Left renal cortex interstitium (tissue), 4 donors: Measurements from ENCODE around the gene FCN3. TPM values are rescaled to one million over a fixed set of nuclear protein-coding genes. Genes with fewer than 3 reads are reported as not detected.
"Not testable (repeated sequence)": the region's sequence is repeated elsewhere in the genome, so short reads cannot be mapped to it uniquely, and the experiment has no call there.

Experiments
- DNase-seq, 4 donors: peaks; one replicate each; pipeline ENCODE4 v3.0.0-alpha.2; 2013; ENCODE audit warnings: low read depth in 4 of 4, low spot score in 2 of 4, missing footprints in 1 of 4
- polyA plus RNA-seq, 4 donors: library from polyadenylated mRNA; unstranded; fragments of 120-200 nt; gene quantifications; one replicate each; pipeline ENCODE4 v1.2.1, GENCODE V29; 2013; ENCODE audit not compliant: insufficient read length in 4 of 4

FCN3 gene
- polyA plus RNA-seq, 4 donors = 1.4 to 3.1 (median 2.4) TPM

DNA sequence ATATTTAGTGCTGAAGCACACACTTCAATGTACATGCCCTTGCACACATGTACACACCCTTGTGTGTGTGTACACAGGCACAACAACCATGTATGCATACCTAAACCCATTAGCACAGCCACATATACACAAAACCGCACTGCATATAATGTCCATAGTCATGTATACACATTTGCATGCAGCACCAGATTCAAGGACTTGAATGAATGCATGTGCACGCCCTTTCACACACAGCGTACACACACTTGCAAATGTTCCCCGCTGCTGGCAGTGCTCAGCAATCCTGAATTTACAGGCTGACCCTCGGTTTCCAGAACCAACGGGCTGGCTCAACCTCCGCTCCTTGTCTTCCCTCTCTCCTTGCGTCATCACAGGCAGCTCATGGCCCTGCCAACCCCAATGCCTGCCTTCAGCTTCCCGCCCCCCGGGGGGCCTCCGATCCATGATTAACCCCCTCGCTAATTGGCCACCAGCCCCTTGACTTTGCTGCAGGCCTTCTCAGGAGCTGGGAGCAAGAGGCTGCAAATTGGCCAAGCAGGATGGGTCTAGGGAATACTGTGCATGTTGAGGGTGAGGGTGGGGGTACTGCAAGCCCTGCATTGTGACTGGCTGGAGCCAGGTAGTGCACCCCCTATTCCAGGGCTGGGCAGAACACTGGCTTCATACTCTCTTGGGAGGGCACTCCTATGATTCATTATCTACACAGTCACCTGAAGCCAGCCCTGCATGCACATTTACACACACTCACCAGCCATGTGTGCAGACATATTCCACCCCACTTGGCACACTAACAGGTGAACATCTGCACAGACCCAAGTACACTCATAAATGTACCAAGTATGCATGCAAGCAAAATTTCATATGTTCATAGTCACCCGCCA is 25.7 kb upstream of the FCN3 start:
- DNase-seq = no peak

DNA sequence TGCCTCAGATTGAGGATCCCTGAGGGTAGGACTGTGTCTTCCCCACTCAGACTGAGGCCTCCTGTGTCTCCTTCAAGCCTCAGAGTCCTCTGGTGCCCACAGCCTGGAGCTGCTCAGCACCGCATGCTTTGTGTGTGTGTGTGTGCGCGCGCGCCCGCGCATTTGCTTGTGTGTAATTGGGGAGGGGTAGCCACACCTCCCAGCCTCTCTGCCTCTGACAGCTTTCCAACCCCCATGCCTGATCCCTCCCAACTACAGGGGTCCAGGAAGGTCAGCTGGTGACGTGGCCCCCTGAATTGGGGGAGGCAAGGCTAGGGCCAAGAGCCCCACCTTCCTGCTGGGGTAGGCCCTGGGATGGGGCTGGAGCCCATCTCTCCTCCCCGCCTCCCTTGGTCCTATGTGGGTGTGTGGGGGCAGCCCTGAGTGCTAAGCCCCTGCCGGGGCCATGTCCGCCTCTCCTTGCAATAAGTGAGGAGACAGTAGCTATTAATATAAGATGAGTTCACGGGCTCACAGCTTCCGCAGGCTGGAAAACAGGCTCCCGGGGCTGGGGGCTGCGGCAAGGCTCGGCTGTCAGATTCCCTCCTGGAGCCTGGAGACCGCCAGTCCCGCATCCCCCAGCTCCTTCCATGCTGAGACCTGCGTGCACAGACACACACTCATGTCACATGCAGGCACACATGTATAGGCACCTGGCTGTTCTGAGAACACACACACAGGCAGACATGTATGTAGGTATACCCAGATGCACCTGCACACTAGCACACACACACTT is 24.8 kb upstream of the FCN3 start:
- no peak for DNase-seq

DNA sequence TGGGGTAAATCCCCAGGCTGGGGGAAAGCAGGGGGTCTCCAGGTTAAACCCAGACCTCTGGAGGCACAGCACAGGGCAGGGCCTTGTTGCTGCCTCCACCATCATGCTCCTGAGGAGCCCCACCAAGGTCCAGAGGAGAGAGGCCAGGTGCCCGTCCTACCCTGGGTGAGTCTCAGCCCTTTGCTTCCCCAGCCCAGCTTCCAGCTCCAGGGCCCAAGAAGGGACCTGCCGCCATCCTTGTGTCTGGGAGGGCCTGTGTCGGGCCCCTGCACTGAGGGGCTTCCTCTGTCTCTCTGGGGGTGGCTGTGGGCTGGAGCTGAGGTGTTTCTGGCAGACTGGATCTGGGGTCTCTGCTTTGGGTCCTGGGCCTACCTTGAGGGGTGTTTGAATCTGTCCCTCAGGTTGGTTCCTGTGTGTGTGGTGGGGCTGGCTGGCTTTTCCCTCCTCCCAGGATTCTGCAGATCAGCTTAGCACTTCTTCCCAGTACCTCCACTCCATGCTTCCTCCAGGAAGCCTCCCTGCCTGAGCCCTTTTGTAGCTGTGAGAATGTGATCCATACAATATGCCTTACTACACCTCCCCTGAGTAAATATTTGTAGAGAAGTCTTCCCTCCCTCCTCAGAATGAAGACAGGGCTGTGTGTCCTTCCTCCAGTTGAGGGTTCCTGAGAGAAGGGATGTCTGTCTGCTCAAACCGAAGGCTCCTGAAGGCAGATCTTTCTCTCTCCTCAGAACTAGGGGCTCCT is 24.0 kb upstream of the FCN3 start:
- DNase-seq = no peak

DNA sequence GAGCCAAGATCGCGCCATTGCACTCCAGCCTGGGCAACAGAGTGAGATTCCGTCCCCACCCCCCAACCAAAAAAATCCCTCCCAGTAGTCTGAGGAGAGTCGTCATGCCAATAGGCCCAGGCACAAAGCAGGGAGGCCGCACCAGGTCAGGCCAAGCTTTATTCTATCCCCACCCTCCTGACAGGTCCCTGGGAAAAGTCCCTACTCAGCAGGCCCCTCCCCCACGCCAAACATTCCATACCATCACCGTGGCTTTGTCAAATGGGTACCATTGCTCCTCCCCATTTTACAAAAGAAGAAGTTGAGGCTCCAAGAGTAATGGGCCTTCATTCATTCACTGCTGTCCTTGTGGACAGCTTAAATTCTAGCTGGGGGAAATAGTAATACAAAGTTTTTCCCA is 23.1 kb upstream of the FCN3 start:
- DNase-seq = no peak

DNA sequence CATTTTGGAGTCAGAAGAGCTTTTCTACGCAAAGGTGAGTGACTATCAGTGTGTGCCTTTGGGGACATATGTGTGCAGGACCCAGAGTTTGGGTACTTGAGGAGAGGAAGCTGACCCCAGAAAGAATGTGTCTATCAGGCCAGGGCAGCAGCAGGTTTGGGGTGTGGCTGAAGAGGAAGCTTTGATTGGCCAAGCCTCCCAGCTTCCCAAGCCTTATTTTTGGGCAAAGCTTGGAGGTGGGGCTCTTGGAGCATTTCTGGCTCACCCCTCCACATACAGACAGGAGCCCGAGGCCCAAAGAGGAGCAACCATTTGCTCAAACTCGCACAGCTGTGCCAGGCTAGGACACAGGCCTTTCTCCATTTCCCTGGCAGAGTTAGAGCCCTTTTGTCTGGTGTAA is 22.5 kb upstream of the FCN3 start:
- no peak for DNase-seq

DNA sequence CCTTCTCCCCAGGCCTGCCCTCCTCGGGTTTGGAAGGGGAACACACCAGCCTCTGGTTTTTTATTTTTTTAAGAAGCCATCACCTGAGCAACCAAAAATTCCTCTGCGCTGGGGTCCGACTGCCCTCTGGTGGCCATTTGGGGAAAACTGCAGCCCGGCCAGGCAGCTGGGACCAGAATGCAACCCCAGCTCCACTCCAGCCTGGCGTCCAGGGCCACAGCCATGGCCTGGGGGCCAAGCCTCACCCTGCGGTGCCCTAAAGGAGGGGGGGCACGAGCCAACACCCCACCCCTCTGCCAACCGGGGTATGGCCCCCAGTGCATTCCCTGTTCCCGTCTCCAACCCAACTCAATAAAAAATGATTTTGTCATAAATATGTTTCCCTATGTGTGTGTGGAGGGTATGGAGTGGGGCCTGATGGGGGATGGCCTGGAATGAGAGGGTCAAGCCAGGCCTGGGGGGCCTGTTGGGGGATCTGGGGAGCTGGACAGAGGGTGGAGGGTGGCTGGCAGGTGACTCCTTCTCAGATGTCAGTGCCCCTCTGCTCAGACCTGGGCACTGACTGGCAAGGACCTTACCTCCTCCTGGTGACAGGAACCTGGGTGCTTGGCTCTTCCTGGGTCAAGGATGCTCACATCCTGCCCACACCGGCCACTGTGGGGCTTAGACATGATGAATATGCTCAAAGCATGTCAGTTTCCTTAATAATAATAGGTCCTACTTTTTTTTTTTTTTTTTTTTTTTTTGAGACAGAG is 21.0 kb upstream of the FCN3 start:
- DNase-seq = no peak

DNA sequence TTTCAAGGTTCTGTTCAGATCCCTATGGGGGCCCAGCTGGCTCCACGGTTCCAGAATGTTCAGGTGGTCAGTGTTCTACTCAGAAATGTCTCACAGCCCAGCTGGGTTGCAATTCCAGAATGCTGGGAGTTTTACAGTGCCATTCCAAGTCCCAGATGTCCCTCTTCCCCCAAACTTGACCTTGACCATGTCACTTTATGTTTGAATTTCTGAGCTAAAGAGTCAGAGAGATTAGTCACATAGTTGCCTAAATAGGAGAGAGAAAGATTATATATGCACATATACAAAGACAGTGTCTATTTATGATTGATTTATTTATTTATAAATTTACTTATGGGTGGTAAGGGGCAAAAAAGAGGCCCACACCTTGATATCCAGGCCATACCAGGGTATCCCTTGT is 20.3 kb upstream of the FCN3 start:
- DNase-seq = no peak

DNA sequence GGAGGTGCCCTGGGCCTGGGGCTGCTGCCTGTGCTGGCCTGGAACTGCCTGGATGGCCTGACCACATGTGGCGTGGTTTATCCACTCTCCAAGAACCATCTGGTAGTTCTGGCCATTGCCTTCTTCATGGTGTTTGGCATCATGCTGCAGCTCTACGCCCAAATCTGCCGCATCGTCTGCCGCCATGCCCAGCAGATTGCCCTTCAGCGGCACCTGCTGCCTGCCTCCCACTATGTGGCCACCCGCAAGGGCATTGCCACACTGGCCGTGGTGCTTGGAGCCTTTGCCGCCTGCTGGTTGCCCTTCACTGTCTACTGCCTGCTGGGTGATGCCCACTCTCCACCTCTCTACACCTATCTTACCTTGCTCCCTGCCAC is 19.6 kb upstream of the FCN3 start:
- DNase-seq = no peak

DNA sequence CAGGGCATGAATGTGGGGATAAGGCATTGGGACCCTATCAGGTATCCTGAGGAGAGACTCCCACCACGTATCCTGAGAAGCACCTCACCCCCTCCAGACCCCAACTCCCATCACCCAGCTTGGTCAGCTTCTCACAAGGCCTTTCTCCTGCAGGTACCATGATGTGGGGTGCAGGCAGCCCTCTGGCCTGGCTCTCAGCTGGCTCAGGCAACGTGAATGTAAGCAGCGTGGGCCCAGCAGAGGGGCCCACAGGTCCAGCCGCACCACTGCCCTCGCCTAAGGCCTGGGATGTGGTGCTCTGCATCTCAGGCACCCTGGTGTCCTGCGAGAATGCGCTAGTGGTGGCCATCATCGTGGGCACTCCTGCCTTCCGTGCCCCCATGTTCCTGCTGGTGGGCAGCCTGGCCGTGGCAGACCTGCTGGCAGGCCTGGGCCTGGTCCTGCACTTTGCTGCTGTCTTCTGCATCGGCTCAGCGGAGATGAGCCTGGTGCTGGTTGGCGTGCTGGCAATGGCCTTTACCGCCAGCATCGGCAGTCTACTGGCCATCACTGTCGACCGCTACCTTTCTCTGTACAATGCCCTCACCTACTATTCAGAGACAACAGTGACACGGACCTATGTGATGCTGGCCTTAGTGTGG is 19.1 kb upstream of the FCN3 start:
- DNase-seq = no peak

DNA sequence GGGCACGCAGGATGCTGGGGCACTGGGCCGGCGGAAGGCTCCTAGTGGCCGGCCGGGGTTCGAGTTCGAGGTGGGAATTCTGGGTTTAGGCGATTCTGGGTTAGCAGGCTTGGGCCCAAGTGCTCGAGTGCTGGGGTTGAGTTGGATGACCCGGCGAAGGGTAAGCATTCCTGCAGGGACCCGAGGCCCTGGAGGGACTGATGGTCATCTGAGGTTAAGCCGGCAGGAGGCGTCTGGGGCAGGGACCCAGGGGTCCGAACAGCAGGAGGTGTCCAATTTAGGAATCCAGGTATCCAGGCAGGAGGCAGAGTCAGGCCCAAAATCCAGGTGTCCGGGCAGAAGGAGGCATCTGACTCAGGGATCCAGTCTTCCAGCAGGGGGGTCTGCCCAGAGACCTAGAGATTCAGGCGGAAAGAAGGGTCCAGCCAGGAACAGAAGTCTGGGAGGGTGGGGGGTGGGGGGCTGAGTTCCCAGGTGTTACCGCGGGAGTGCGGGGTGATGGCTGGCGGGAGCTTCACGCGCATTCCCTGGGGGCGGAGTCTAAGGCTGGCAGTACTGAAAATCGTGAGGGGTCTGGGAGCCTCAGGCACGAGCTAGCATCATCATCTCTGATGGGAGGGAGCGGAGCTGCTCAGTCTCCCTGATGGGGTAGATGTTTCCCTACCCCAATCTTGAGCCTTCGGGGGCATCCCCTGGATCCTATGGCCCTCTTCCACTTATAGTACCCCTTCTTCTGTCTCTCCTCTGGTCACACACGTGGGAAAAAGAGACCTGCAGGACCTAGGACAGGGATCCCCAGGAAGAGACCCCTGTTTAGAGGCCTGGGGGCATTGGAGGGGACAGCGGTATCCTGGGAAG is 18.4 kb upstream of the FCN3 start:
- DNase-seq = no peak

DNA sequence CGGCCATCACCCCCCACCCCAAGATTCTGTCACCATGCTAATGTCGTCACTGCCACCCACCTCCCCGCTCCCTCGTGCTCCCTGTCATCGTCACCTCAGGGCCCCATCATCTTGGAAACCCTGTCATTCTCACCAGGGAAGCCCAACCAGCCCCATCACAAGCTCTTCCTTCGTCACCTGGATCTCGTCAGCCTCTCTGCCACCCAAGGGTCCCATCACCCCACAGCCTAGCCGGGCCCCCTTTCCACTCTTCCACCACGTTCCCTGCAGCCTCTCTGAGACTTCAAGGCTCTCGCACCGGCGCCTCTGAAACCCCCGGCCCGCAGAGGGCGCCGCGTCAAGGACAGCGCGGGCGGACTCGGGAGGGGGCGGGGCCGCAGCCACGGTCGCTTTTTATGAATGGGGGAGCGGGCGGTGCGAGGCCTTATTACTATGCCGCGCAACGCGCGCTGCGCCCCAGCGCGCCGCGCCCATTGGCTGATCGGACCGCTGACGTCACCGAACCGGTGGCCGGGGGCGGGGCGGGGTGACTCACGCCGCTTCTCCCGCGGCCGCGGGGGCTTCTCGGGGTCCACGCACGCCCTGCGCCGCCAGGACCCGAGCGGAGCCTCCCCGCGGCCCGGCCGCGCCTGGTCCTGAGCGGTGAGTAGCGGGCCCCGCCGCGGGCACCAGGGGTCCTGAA is 17.6 kb upstream of the FCN3 start, which contains the start of gene GPR3:
TSS of gene GPR3 (plus strand) at position 527 of the 682 bp plus-strand sequence. CDS start 1,177 bp downstream, outside the sequence.
- DNase-seq = peak in 1 of 4 donors; percentile 76

DNA sequence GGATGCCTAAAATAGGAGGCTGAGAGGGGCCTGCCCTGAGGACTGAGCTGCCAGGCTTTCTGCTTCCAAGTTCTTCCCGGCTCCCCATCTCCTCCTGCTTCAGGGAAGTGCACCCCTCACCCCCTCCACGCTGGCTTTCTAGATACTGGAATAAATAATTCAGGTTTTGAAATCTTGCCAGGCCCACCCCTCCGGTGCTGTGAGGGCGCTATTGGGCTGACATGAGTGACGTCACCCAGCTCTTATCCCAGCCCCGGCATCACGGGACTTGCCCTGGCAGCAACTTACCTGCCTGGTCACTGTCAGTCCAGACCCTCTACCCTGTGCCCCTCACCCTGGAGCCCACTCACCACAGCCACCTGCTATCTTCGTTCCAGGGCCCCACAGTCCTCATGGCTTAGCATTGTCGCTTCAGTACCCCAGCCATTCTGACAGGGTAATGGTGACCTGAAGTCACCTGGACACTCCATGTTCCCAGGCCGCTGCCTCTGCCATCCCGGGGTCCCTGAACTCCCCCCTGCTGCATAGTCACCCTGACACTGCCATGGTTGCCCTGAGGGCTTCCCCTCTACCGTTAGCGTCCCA is 17.0 kb upstream of the FCN3 start:
- DNase-seq = no peak

DNA sequence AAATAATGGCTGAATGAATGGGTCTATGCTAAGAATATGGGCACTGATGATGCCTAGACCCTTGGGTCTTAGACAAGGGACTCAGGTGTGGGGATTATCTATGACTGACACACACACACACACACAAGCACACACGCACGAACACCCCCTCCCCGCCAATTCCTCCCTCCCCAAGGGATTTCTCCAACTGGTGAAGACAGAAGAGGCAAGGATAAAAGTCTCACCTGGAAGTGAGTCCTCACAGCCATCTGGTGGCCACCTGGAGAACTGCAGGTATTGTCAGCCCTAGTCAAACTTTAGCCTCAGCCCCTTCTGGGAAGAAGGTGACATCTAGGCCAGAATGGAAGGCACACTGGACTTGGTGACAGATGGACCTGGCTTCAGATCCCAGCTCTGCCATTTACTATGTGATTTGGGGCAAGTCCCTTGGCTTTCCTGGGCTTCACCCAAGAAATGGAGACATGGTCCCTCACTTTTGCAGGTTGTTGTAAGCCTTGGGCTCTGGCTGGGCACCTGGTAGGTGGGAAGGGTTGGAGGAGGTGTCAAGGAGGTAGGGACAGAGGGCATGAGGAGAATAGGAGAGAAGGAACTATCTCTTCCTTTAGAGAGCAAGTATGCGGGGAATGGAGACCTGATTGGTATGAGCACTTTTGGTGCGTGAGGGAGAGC is 13.8 kb upstream of the FCN3 start:
- no peak for DNase-seq

DNA sequence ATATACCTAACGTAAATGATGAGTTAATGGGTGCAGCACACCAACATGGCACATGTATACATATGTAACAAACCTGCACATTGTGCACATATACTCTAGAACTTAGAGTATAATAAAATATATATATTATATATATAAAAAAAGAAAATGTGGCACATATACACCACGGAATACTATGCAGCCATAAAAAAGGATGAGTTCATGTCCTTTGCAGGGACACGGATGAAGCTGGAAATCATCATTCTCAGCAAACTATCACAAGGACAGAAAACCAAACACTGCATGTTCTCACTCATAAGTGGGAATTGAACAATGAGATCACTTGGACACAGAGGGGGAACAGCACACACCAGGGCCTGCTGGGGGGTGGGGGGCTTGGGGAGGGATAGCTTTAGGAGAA is 10.2 kb upstream of the FCN3 start:
- DNase-seq = not testable (repeated sequence)

DNA sequence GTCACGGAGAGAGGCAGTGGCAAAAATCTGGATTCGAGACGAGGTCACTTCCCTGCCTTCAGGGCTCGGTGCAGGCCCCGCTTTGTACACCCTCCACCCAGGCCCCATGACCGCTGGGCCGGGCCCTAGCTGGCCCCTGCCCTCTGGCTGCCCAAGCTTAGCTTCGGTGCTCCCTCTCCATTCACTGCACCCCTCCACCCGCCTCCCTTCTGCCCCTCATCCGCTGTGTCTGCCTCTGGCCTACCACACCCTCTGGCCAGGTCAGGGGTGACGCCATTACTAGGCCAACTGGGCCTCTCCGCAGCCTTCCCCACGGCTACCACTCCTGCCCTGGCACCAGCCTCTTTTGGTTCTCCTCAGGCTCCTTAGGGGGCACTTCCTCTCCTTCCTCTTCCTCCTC is 9.0 kb upstream of the FCN3 start:
- DNase-seq = no peak

DNA sequence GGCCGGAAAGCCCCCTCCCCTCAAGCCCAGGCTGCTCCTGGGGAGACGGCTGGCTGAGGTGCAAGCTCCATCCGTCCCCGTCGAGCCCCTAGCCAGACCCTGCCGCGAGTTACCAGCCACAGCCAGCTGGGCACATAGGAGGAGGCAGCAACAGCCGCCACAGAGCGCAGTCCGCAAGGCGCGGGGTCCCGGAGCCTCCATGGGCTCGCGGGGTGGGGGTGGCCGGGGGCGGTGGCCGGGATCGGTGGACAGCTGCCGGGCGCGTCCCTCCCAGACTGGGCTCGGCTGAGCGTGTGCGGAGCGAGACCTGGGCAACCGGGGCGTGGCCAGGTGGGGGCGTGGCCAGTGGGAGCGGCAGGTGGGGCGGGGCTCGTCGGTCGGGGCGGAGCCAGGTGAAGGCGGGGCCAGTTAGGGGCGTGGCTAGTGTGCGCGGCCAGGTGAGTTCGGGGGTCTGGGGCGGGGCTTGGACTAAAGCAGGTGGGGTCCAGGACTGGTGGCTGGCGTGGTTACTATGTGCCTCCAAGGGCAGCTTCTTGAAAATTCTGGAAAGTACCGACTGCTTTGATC is 8.5 kb upstream of the FCN3 start, which contains the start of gene CD164L2:
TSS of gene CD164L2 (minus strand) at position 295 of the 567 bp plus-strand sequence. CDS start at position 201, 94 bp downstream.
- no peak for DNase-seq
